Activated gamma-delta T cell treated with Interleukin-2 at 50 U/mL for 16 hours (primary cell): Measurements from ENCODE around the gene HAPLN2.

Source experiments
- DNase-seq: peaks from one replicate; pipeline ENCODE4 v3.0.0-alpha.2; 2020

Gene HAPLN2

GRCh38 chr1:156646738-156647211, 27.6 kb downstream of the HAPLN2 start:
- no peak for DNase-seq

GRCh38 chr1:156647351-156647750, 28.1 kb downstream of the HAPLN2 start:
- DNase-seq: no peak

GRCh38 chr1:156648496-156648895, 29.3 kb downstream of the HAPLN2 start:
- no peak for DNase-seq

- no peak for DNase-seq
Measured at GRCh38 chr1:156648951-156649350, 29.7 kb downstream of the HAPLN2 start.

- DNase-seq: no peak
Measured at GRCh38 chr1:156652131-156652991, 33.1 kb downstream of the HAPLN2 start.

GRCh38 chr1:156652992-156653355, 33.8 kb downstream of the HAPLN2 start:
- no peak for DNase-seq

- DNase-seq: no peak
Measured at GRCh38 chr1:156654700-156655099, 35.5 kb downstream of the HAPLN2 start.

GRCh38 chr1:156655151-156655903, 36.1 kb downstream of the HAPLN2 start:
- no peak for DNase-seq

GRCh38 chr1:156655904-156656516, 36.8 kb downstream of the HAPLN2 start:
- DNase-seq: no peak

- peak; percentile 63 for DNase-seq
Measured at GRCh38 chr1:156656806-156657740, 37.9 kb downstream of the HAPLN2 start.

GRCh38 chr1:156657741-156658319, 38.6 kb downstream of the HAPLN2 start:
- DNase-seq: no peak

- no peak for DNase-seq
Measured at GRCh38 chr1:156658496-156658895, 39.3 kb downstream of the HAPLN2 start.

GRCh38 chr1:156658945-156659574, 39.8 kb downstream of the HAPLN2 start:
- no peak for DNase-seq

- no peak for DNase-seq
Measured at GRCh38 chr1:156659661-156659987, 40.4 kb downstream of the HAPLN2 start.

- peak; percentile 88 for DNase-seq
Measured at GRCh38 chr1:156659988-156660751, 41.0 kb downstream of the HAPLN2 start.

- no peak for DNase-seq
Measured at GRCh38 chr1:156660752-156661112, 41.5 kb downstream of the HAPLN2 start.

GRCh38 chr1:156662005-156662799, 43.0 kb downstream of the HAPLN2 start:
- DNase-seq: no peak

- no peak for DNase-seq
Measured at GRCh38 chr1:156662800-156663055, 43.5 kb downstream of the HAPLN2 start.

- DNase-seq: no peak
Measured at GRCh38 chr1:156663178-156663577, 44.0 kb downstream of the HAPLN2 start.

- DNase-seq: no peak
Measured at GRCh38 chr1:156664046-156664766, 45.0 kb downstream of the HAPLN2 start.
